Measurements from ENCODE around the gene NOP56.

NOP56 gene, protein sequence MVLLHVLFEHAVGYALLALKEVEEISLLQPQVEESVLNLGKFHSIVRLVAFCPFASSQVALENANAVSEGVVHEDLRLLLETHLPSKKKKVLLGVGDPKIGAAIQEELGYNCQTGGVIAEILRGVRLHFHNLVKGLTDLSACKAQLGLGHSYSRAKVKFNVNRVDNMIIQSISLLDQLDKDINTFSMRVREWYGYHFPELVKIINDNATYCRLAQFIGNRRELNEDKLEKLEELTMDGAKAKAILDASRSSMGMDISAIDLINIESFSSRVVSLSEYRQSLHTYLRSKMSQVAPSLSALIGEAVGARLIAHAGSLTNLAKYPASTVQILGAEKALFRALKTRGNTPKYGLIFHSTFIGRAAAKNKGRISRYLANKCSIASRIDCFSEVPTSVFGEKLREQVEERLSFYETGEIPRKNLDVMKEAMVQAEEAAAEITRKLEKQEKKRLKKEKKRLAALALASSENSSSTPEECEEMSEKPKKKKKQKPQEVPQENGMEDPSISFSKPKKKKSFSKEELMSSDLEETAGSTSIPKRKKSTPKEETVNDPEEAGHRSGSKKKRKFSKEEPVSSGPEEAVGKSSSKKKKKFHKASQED

DNA sequence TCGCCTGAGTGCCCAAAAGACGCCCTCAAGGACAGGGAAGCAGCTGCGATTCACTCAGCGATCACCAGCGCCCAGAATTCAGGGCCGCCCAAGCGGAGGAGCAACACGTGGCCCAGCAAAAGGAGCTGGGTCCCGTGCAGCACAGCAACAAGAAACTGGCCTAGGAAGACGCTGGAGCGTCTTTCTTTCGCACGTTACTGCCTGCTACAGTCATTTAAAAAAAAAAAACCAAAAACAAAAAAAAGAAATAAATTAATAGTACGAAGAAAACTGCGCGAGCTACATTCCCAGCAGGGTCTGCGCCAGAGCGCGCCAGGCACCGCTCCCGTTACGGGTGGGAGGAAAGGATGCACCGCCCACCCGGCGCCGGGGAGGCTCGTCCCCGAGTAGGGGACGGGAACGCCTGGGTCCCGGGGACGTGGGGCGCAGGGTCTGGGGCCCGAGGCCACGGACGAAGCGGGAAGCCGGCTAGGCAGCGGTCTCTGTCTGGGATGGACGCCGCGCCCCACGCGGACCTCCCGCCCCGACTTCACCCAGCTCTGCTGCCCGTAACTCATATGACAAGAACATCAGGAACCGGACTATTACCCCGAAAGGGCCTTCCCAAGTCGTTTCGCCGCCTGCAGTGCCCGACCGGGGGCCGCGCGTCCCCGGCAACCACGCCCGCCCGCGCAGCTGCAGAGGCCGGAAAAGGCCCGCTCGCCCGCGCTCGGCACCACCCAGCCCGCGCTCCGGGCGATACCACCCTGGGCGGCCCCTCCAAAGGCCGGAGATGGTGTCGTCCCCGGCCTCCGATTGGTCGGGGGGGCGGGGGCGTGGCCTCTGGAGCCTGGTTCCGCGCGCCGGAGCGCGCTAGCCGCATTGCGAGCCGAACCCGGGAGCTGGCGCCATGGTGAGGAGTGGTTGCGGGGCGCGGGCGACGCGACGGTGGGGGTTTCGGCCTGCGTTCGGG is at the start of gene NOP56:
TSS of gene NOP56 (plus strand) at position 861 of the 952 bp plus-strand sequence. CDS start at position 890, 29 bp downstream.
- peak; percentile 90 to 95 (median 94) for DNase-seq (ENCODE audit: low read depth in 2 of 3, low spot score in 2 of 3)

- DNase-seq (ENCODE audit: low read depth in 2 of 3, low spot score in 2 of 3), result no peak
These were observed 49.7 kb upstream of the NOP56 start for GRCh38 chr20:2602746-2603145.

DNA sequence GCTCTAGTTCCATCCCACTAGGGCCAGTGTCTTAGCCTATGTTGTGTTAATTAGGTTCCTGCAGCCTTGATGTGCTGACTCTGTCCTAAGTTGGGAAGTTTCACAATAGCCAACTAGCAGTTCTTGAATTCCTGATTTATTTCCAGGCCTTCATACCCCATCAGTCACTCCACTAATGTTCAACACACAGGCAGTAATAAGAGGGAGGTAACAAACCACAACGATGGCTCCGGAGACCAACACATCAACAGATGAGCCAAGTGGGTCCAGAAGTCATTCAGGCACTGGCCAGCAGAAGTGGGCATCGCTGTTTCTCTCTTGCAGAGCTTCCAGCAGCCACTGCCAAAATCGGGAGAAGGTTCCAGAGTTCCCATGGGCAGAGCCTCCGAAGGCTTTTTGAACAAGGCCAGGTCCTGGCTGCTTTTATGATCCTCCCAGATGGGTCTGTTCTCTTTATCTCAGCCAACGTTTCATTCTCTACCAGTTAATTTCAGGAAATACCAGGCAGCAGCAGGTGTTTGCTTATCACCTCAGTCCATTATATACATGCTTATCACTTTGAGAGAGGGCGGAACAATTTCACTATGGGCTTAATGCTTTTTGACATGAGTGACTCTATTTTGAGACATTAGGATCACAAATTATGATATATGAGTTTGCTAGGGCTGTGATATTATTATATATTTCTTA is 48.5 kb upstream of the NOP56 start:
- DNase-seq (ENCODE audit: low read depth in 2 of 3, low spot score in 2 of 3), result no peak

DNA sequence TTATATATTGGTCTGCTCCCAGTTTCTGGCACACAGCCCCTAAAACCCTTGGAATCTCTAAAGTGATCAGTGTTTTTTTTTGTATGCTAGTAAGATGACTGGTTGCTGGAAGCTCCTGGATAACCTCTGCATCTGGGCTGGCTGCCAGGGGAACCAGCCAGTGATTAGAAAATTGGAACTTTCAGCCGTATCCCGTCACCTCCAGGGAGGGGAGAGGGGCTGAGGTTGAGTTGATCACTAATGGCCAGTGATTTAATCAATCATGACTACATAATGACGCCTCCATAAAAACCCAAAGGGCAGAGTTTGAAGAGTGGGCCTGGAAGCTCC is 48.0 kb upstream of the NOP56 start:
- DNase-seq (ENCODE audit: low read depth in 2 of 3, low spot score in 2 of 3), result no peak

GRCh38 chr20:2606507-2607006 is 45.9 kb upstream of the NOP56 start:
- no peak for DNase-seq (ENCODE audit: low read depth in 2 of 3, low spot score in 2 of 3)

DNA sequence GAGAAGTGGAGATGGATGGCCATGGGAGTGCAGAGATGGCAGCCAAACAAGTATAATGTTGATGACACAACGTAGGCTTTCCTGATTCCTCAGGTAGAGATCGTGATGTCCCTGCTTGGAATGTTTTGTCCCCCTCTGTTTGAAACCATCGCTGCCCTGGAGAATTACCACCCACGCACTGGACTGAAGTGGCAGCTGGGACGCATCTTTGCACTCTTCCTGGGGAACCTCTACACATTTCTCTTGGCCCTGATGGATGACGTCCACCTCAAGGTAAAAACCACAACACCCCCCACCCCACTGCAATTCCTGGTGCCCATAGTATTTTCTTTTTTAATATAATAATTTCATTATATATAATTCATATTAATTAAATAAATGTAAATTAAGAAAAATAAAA is 42.1 kb upstream of the NOP56 start:
- no peak for DNase-seq (ENCODE audit: low read depth in 2 of 3, low spot score in 2 of 3)

DNA sequence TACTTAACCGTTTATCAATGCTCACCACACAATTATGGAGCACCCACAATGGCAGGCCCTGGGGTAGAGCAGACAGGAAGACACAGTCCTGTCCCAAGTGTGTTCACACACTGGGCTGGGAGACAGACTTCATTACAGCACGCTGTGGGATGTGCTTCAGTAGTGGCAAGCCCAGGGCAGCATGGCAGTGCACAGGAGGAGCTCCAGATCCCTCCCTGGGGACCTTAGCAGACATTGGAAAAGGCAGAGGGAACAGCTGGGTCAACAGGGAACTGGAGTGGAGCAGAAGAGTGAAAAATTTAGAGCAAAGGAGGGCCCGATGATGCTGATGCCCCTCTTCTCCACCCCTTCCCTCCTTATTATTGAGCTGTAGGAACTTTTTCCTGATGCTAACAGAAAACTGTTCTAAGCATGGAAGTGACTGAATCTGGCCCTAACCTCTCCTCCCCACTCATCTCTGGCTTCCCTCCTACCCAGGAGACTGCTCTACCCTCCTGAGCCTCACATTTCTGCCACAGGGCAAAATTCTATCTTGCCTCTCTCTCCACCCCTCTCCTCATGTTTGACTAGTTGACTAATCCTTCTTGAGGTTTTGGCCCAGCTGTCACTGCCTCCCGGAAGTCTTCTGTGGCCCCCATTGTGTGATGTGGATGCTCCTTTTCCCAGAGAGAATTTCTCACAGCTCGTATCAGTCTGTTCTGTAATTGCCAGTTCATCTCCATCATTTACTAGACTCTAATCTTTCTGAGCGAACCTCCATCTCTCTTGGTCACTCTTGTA is 41.3 kb upstream of the NOP56 start:
- DNase-seq (ENCODE audit: low read depth in 2 of 3, low spot score in 2 of 3), result no peak

- DNase-seq (ENCODE audit: low read depth in 2 of 3, low spot score in 2 of 3), result no peak
These were observed 40.4 kb upstream of the NOP56 start for GRCh38 chr20:2612073-2612472.

DNA sequence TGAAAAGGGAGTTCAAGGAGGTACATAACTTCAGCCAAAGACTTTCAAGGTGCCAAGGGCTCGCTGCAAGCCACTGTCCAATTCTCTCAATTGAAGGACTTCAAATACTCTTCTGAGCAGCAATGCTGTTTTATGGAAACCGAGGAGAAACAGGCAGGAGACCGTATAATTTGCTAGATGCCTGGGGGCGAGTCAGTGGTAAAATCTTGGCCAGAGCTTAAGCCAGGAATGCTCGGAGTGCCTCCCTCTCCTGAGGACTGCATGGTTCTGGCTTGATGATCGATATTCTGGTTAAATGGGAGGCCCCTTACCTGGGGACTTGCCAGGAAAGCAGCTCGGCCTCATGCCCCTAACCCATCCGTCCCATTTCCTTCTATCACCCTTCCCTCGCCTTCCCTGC is 35.8 kb upstream of the NOP56 start:
- no peak for DNase-seq (ENCODE audit: low read depth in 2 of 3, low spot score in 2 of 3)

GRCh38 chr20:2617099-2617714 is 35.2 kb upstream of the NOP56 start:
- no peak for DNase-seq (ENCODE audit: low read depth in 2 of 3, low spot score in 2 of 3)

DNA sequence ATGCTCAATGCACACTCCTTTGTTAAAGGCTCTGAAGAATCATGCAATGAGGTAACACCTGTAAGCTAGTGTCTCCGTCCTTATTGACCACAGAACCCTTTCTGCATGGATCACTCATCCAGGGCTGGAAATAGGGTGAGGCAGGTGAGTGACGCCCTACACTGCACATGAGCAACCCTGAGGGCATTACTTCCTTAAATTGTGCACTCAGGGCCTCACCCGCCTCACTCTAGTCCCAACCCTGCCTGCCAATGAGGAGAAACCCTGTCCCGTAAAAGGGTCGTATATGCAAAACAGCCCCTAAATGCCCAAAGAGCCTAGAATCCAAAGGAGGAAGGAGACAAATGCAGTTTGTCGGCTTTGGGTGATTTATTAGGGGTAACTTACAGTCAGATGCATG is 33.6 kb upstream of the NOP56 start:
- DNase-seq (ENCODE audit: low read depth in 2 of 3, low spot score in 2 of 3), result no peak

DNA sequence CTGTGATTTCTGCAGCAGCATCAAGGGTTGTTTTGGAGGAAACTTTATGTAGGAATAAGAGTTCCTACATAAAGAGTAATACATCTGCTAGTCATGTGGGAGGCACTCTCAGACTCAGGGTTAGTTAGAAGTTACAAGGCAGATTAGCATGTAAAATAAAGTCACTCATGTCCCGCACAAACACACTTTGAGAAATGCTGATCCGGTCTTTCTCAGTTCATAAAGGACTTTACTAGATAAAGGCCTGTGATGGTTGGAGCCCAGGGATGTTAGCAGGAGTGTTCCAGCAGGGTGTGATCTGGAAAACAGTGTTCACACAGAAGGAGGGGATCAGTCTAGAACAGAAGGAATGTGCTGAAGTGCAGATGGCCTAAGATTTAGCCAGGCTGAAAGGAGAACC is 33.1 kb upstream of the NOP56 start:
- no peak for DNase-seq (ENCODE audit: low read depth in 2 of 3, low spot score in 2 of 3)

GRCh38 chr20:2619961-2620595 is 32.4 kb upstream of the NOP56 start:
- no peak for DNase-seq (ENCODE audit: low read depth in 2 of 3, low spot score in 2 of 3)

DNA sequence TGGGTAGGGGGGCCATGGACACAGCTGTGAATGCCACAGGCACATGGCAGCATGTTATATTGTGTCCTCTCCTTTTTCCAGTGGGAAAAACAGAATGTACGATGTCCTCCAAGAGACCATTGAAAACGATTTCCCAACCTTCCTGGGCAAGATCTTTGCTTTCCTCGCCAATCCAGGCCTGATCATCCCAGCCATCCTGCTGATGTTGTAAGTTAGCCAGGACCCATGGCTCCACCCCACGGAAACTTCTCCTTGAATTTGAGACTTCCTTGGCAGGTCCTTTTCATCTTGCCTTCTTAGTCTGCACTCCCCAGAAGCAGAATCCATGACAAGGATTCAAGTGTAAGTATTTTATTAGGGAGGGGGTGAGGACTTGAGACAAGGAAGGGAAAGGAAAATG is 28.2 kb upstream of the NOP56 start:
- no peak for DNase-seq (ENCODE audit: low read depth in 2 of 3, low spot score in 2 of 3)

- DNase-seq (ENCODE audit: low read depth in 2 of 3, low spot score in 2 of 3), result no peak
These were observed 27.4 kb upstream of the NOP56 start for GRCh38 chr20:2625062-2625461.

DNA sequence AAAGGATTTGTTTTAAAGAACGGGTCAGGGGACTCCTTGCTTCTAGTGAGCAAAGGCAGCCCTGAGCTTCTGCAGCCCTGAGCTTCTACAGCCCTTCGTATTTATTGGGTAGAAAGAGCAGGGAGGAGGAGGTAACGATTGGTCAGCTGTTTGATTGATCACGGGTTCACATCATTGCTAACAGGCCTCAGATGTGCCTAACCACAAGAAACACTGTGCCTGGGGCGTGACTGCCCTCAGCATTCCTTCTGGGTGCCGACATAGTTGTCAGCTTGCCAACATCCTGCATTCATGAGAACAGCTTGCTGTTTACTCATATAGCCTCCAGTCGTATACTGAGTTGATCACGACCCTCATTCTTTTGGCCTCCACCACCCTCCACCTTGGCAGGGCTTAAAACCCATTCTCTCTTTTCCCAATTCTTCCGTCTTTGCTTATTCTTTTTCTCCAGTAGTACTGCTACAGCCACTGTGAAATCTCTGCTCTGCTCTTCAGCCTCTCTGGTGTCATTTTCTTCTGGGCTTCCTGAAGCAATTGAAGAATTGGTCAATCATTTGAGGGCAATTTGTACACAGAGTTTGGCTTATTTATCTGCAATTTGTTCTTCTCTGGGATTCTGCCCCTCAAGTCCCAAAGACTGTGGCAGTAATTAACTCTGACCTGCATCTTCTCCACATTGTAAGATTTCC is 25.4 kb upstream of the NOP56 start:
- DNase-seq (ENCODE audit: low read depth in 2 of 3, low spot score in 2 of 3), result no peak

- DNase-seq (ENCODE audit: low read depth in 2 of 3, low spot score in 2 of 3), result no peak
These were observed 21.2 kb upstream of the NOP56 start for GRCh38 chr20:2631228-2631627.

GRCh38 chr20:2633381-2633780 is 19.1 kb upstream of the NOP56 start:
- DNase-seq (ENCODE audit: low read depth in 2 of 3, low spot score in 2 of 3), result no peak

- DNase-seq (ENCODE audit: low read depth in 2 of 3, low spot score in 2 of 3), result no peak
These were observed 15.2 kb upstream of the NOP56 start for GRCh38 chr20:2637246-2637645.

All from activated CD8-positive, alpha-beta memory T cell treated with anti-CD3 and anti-CD28 coated beads for 48 hours (primary cell).